ENCODE results near the gene TBC1D21.

DNA sequence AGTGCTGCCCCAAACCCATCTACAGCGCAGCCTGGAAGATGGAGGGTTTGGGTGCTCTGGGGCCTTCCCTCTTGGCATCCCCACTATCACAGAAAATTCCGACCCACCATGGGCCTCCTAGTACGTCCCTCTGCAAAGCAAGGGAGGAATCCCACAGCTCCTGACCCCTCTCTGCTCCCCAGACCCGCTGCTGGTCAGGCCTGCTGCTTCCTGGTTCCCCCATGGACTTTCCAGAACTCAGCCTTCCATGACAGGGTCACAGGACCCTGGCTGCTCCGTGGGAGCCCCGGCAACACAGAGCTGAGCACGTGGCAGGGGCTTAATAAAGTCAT lies 49.8 kb downstream of the TBC1D21 start:
- TF ChIP-seq, protein P1, sequence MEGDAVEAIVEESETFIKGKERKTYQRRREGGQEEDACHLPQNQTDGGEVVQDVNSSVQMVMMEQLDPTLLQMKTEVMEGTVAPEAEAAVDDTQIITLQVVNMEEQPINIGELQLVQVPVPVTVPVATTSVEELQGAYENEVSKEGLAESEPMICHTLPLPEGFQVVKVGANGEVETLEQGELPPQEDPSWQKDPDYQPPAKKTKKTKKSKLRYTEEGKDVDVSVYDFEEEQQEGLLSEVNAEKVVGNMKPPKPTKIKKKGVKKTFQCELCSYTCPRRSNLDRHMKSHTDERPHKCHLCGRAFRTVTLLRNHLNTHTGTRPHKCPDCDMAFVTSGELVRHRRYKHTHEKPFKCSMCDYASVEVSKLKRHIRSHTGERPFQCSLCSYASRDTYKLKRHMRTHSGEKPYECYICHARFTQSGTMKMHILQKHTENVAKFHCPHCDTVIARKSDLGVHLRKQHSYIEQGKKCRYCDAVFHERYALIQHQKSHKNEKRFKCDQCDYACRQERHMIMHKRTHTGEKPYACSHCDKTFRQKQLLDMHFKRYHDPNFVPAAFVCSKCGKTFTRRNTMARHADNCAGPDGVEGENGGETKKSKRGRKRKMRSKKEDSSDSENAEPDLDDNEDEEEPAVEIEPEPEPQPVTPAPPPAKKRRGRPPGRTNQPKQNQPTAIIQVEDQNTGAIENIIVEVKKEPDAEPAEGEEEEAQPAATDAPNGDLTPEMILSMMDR (IDR thresholded peaks at IDR 0.05): no peak
- no peak for TF ChIP-seq POLR2A (IDR thresholded peaks at IDR 0.05)

All from right lobe of liver (tissue), 4 donors.